GM12872 (cell line): ENCODE data around the gene EPC1.

Source experiments
- CTCF ChIP-seq: IDR thresholded peaks from 3 replicates; pipeline ENCODE4 v1.5.1; 2011; ENCODE audit warnings: low read depth, mild to moderate bottlenecking, low read length, moderate library complexity; ENCODE audit not compliant: insufficient read depth

EPC1 gene

DNA sequence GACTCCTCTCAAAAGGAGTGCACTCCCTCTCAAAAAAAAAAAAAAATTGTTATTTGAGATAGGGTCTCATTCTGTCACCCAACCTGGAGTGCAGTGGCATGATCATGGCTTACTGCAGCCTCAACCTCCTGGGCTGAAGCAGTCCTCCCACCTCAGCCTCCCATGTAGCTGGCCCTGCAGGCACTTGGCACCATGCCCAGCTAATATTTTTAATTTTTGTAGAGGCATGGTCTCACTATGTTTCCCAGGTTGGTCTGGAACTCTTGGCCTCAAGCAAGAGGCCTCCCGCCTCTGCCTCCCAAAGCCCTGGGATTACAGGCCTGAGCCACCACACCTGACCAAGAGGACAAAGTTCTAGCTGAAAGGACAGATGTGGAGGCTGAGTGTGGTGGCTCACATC is 120.3 kb downstream of the EPC1 start:
- TF ChIP-seq CTCF: no peak

DNA sequence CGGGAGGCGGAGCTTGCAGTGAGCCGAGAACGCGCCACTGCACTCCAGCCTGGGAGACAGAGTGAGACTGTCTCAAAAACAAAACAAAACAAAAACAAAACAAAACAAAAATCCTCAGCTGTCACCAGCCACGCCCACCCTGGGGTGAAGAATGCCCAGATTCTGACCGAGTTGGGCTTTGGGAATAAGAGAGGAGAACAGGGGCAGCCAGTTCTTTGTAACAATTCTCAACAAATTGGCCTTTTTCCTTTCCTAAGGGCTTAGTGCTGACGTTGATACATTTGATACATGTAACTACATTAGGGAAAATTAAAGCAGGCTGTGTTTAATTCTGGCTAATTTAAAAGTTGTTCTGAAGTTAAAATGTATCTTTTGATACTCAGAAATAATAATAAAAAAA is 121.0 kb downstream of the EPC1 start:
- no peak for TF ChIP-seq CTCF
